ENCODE results near the gene CSPG5.

The CSPG5 gene

GRCh38 chr3:47512416-47513124, 66.1 kb downstream of the CSPG5 start:
- TF ChIP-seq ZNF274 (IDR thresholded peaks at IDR 0.05; ENCODE audit: low read depth, low read length): no peak
- peak overlapping the region; percentile 77 for H3K4me3 ChIP-seq (ENCODE audit: low read length)

All from GM08714 (cell line).